WTC11 (cell line): ENCODE data around the gene PBX4. TPM values are rescaled to one million over a fixed set of nuclear protein-coding genes. Genes with fewer than 3 reads are reported as not detected.

Experiments used
- ATAC-seq: fragments of 200-7000 bp; cut with Tn5 transposase; 2 replicates; pipeline ENCODE4 v1.10.0; 2021; ENCODE audit warnings: mild to moderate bottlenecking, moderate library complexity
- CTCF ChIA-PET: fragments of 300-600 bp; sonication (Branson Sonifier 250); formaldehyde crosslinking; loops from one replicate; lab custom pipeline; 2021; ENCODE audit warnings: antibody characterized with exemption; lab: Charles Lee
- POLR2A ChIA-PET: fragments of 350-600 bp; sonication (Branson Sonifier 250); formaldehyde crosslinking; loops from one replicate; lab custom pipeline; 2021; ENCODE audit warnings: antibody characterized with exemption; lab: Charles Lee
- DNase-seq: peaks from one replicate; pipeline ENCODE4 v3.0.0; 2021; ENCODE audit warnings: low spot score
- H3K27ac Mint-ChIP-seq: 2 replicates; pipeline ENCODE4 v1.8.0; 2021; ENCODE audit warnings: mixed read lengths
- H3K27me3 Mint-ChIP-seq: 2 replicates; pipeline ENCODE4 v1.8.0; 2021; ENCODE audit warnings: low read depth, mild to moderate bottlenecking, moderate library complexity, mixed read lengths
- H3K36me3 Mint-ChIP-seq: 2 replicates; pipeline ENCODE4 v1.8.0; 2021; ENCODE audit warnings: mixed read lengths
- H3K4me1 Mint-ChIP-seq: 2 replicates; pipeline ENCODE4 v1.8.0; 2022; ENCODE audit warnings: mixed read lengths
- H3K4me3 Mint-ChIP-seq: 2 replicates; pipeline ENCODE4 v1.8.0; 2021; ENCODE audit warnings: mild to moderate bottlenecking, moderate library complexity, mixed read lengths
- H3K9me3 Mint-ChIP-seq: 2 replicates; pipeline ENCODE4 v1.8.0; 2021; ENCODE audit warnings: mixed read lengths
- FOXK1 ChIP-seq: sonication (generic); formaldehyde crosslinking; IDR thresholded peaks from 2 replicates; pipeline ENCODE4 v1.8.0; 2022; ENCODE audit warnings: mild to moderate bottlenecking, moderate library complexity, missing genetic modification reagents
- MYBL2 ChIP-seq: sonication (generic); formaldehyde crosslinking; IDR thresholded peaks from 2 replicates; pipeline ENCODE4 v1.8.1; 2023; ENCODE audit warnings: mild to moderate bottlenecking, moderate library complexity, missing genetic modification reagents
- NR1H2 ChIP-seq: sonication (generic); formaldehyde crosslinking; IDR thresholded peaks from 2 replicates; pipeline ENCODE4 v1.9.0; 2021; ENCODE audit warnings: mild to moderate bottlenecking, moderate library complexity, missing genetic modification reagents
- NR2C2 ChIP-seq: sonication (generic); formaldehyde crosslinking; IDR thresholded peaks from 2 replicates; pipeline ENCODE4 v1.8.0; 2022; ENCODE audit warnings: mild to moderate bottlenecking, missing genetic modification reagents
- ZNF219 ChIP-seq: sonication (generic); formaldehyde crosslinking; IDR thresholded peaks from 2 replicates; pipeline ENCODE4 v1.8.0; 2023; ENCODE audit warnings: missing genetic modification reagents, mild to moderate bottlenecking, borderline replicate concordance
- total RNA-seq: library from RNA; stranded (reverse); gene quantifications from 3 replicates; pipeline ENCODE4 v1.2.3, GENCODE V29; 2021
- TF ChIP-seq, protein P1 (sequence below): sonication (generic); formaldehyde crosslinking; IDR thresholded peaks from 2 replicates; pipeline ENCODE4 v1.8.0; 2022; ENCODE audit warnings: missing genetic modification reagents
- TF ChIP-seq, protein P2 (sequence below): sonication (generic); formaldehyde crosslinking; IDR thresholded peaks from 2 replicates; pipeline ENCODE4 v1.8.0; 2023; ENCODE audit warnings: missing genetic modification reagents, mild to moderate bottlenecking, borderline replicate concordance
- TF ChIP-seq, protein P3 (sequence below): fragments of 250-450 bp; sonication (Bioruptor Pico); IDR thresholded peaks from 2 replicates; pipeline ENCODE4 v1.9.0; 2021; ENCODE audit warnings: mild to moderate bottlenecking
- TF ChIP-seq, protein P4 (sequence below): sonication (generic); formaldehyde crosslinking; IDR thresholded peaks from 2 replicates; pipeline ENCODE4 v1.8.1; 2023; ENCODE audit warnings: mild to moderate bottlenecking, missing genetic modification reagents
- TF ChIP-seq, protein P5 (sequence below): sonication (generic); formaldehyde crosslinking; IDR thresholded peaks from 2 replicates; pipeline ENCODE4 v1.8.0; 2023; ENCODE audit warnings: missing genetic modification reagents
- TF ChIP-seq, protein P6 (sequence below): sonication (generic); formaldehyde crosslinking; IDR thresholded peaks from 2 replicates; pipeline ENCODE4 v1.8.1; 2023; ENCODE audit warnings: mild to moderate bottlenecking, missing genetic modification reagents, moderate library complexity

The PBX4 gene
- total RNA-seq, 1 experiment from 2014 or later, result 3.2 TPM

DNA sequence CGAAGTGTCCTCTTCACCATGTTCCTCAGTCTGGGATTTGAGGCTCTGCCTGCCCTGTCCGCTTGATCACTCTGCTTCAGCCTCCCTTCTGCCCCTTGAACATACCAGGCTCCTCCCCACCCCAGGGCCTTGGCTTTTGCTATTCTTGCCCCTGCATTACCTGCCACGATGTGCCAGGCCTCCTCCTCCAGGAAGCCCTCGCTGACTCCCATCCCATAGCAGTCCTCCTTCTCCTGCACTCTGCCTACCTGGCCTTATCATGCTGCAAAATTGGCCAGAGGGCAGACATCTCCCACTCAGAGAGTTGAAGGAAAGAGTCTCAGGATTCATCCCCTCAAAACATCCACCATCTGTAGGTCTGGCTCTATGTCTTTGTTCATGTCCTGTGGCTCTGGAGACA, 87.6 kb downstream of the PBX4 start (continued):
- TF ChIP-seq, protein P1, sequence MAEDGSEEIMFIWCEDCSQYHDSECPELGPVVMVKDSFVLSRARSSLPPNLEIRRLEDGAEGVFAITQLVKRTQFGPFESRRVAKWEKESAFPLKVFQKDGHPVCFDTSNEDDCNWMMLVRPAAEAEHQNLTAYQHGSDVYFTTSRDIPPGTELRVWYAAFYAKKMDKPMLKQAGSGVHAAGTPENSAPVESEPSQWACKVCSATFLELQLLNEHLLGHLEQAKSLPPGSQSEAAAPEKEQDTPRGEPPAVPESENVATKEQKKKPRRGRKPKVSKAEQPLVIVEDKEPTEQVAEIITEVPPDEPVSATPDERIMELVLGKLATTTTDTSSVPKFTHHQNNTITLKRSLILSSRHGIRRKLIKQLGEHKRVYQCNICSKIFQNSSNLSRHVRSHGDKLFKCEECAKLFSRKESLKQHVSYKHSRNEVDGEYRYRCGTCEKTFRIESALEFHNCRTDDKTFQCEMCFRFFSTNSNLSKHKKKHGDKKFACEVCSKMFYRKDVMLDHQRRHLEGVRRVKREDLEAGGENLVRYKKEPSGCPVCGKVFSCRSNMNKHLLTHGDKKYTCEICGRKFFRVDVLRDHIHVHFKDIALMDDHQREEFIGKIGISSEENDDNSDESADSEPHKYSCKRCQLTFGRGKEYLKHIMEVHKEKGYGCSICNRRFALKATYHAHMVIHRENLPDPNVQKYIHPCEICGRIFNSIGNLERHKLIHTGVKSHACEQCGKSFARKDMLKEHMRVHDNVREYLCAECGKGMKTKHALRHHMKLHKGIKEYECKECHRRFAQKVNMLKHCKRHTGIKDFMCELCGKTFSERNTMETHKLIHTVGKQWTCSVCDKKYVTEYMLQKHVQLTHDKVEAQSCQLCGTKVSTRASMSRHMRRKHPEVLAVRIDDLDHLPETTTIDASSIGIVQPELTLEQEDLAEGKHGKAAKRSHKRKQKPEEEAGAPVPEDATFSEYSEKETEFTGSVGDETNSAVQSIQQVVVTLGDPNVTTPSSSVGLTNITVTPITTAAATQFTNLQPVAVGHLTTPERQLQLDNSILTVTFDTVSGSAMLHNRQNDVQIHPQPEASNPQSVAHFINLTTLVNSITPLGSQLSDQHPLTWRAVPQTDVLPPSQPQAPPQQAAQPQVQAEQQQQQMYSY (CRISPR knock-in tag), result no peak
- TF ChIP-seq, protein P2, sequence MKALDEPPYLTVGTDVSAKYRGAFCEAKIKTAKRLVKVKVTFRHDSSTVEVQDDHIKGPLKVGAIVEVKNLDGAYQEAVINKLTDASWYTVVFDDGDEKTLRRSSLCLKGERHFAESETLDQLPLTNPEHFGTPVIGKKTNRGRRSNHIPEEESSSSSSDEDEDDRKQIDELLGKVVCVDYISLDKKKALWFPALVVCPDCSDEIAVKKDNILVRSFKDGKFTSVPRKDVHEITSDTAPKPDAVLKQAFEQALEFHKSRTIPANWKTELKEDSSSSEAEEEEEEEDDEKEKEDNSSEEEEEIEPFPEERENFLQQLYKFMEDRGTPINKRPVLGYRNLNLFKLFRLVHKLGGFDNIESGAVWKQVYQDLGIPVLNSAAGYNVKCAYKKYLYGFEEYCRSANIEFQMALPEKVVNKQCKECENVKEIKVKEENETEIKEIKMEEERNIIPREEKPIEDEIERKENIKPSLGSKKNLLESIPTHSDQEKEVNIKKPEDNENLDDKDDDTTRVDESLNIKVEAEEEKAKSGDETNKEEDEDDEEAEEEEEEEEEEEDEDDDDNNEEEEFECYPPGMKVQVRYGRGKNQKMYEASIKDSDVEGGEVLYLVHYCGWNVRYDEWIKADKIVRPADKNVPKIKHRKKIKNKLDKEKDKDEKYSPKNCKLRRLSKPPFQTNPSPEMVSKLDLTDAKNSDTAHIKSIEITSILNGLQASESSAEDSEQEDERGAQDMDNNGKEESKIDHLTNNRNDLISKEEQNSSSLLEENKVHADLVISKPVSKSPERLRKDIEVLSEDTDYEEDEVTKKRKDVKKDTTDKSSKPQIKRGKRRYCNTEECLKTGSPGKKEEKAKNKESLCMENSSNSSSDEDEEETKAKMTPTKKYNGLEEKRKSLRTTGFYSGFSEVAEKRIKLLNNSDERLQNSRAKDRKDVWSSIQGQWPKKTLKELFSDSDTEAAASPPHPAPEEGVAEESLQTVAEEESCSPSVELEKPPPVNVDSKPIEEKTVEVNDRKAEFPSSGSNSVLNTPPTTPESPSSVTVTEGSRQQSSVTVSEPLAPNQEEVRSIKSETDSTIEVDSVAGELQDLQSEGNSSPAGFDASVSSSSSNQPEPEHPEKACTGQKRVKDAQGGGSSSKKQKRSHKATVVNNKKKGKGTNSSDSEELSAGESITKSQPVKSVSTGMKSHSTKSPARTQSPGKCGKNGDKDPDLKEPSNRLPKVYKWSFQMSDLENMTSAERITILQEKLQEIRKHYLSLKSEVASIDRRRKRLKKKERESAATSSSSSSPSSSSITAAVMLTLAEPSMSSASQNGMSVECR, result no peak
- TF ChIP-seq, all 79 proteins: peak for 0

DNA sequence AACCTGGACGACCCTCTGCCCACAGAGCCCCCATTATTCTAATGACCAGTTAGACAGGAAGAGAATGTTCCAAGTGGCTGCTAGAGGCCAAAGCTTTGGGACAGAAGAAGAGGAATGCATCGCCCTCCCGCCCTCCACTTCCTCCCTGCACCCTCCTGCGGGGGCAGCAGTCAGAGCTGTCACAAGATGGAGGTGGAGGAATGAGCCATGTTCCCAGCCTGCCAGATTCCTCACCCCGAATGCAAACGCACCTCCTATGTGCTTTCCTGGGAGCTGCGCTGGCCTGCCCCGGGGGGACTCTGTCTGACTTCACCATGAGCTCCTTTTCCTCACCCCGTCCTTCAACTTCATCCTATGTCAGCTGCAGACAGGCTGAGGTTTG, 88.1 kb downstream of the PBX4 start:
- ChIA-PET CTCF (interaction anchor here (0.5 to 14.4 kb wide), 6 partner anchors 10 to 593 kb away, joined by 3 to 408 read pairs (median 10); partner anchors contain the start of gene GMIP), POLR2A (no interaction called here)
- TF ChIP-seq, protein P3, sequence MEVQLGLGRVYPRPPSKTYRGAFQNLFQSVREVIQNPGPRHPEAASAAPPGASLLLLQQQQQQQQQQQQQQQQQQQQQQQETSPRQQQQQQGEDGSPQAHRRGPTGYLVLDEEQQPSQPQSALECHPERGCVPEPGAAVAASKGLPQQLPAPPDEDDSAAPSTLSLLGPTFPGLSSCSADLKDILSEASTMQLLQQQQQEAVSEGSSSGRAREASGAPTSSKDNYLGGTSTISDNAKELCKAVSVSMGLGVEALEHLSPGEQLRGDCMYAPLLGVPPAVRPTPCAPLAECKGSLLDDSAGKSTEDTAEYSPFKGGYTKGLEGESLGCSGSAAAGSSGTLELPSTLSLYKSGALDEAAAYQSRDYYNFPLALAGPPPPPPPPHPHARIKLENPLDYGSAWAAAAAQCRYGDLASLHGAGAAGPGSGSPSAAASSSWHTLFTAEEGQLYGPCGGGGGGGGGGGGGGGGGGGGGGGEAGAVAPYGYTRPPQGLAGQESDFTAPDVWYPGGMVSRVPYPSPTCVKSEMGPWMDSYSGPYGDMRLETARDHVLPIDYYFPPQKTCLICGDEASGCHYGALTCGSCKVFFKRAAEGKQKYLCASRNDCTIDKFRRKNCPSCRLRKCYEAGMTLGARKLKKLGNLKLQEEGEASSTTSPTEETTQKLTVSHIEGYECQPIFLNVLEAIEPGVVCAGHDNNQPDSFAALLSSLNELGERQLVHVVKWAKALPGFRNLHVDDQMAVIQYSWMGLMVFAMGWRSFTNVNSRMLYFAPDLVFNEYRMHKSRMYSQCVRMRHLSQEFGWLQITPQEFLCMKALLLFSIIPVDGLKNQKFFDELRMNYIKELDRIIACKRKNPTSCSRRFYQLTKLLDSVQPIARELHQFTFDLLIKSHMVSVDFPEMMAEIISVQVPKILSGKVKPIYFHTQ (CRISPR knock-in tag), result no peak
- TF ChIP-seq MYBL2 (no peak), NR1H2 (CRISPR knock-in tag) (no peak), FOXK1 (no peak), ZNF219 (no peak), NR2C2 (CRISPR knock-in tag) (no peak)
- TF ChIP-seq, protein P4, sequence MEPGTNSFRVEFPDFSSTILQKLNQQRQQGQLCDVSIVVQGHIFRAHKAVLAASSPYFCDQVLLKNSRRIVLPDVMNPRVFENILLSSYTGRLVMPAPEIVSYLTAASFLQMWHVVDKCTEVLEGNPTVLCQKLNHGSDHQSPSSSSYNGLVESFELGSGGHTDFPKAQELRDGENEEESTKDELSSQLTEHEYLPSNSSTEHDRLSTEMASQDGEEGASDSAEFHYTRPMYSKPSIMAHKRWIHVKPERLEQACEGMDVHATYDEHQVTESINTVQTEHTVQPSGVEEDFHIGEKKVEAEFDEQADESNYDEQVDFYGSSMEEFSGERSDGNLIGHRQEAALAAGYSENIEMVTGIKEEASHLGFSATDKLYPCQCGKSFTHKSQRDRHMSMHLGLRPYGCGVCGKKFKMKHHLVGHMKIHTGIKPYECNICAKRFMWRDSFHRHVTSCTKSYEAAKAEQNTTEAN (CRISPR knock-in tag), result no peak
- TF ChIP-seq, protein P5, sequence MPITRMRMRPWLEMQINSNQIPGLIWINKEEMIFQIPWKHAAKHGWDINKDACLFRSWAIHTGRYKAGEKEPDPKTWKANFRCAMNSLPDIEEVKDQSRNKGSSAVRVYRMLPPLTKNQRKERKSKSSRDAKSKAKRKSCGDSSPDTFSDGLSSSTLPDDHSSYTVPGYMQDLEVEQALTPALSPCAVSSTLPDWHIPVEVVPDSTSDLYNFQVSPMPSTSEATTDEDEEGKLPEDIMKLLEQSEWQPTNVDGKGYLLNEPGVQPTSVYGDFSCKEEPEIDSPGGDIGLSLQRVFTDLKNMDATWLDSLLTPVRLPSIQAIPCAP (CRISPR knock-in tag), result no peak
- TF ChIP-seq, protein P6, sequence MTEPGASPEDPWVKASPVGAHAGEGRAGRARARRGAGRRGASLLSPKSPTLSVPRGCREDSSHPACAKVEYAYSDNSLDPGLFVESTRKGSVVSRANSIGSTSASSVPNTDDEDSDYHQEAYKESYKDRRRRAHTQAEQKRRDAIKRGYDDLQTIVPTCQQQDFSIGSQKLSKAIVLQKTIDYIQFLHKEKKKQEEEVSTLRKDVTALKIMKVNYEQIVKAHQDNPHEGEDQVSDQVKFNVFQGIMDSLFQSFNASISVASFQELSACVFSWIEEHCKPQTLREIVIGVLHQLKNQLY (CRISPR knock-in tag), result no peak

More for the DNA sequence above, 88.1 kb downstream of the PBX4 start:
- Mint-ChIP-seq H3K27me3 (no peaks in the 10 kb centered on the region; the same call in 1 of the 2 replicates), H3K4me1 (peaks cover 21% of the 10 kb centered on the region), H3K4me3 (no peak overlapping the region), H3K27ac (no peak overlapping the region), H3K36me3 (peaks cover 3% of the 10 kb centered on the region; the same call in 1 of the 2 replicates), H3K9me3 (no peaks in the 10 kb centered on the region)
- DNase-seq (no peak), ATAC-seq (peak; percentile 23)
